ENCODE data around the gene MUC22.
A peak's percentile ranks its signal among the peaks of the same experiment; 100 is the strongest.

MUC22 gene

GRCh38 chr6:31040801-31041200, 30.5 kb downstream of the MUC22 start:
- TF ChIP-seq EZH2phosphoT487 (conservative IDR thresholded peaks at IDR 0.05; ENCODE audit: low read length) (no peak), CTCF (IDR thresholded peaks at IDR 0.05; ENCODE audit: insufficient read depth, low read length, poor library complexity, severe bottlenecking) (no peak)
- Histone ChIP-seq H3K27ac (ENCODE audit: low read depth, low read length) (no peak overlapping the region), H3K4me3 (ENCODE audit: insufficient read depth, low read length, poor library complexity, severe bottlenecking) (no peak overlapping the region), H3K4me2 (ENCODE audit: low read depth, low read length, poor library complexity, severe bottlenecking) (no peak overlapping the region), H2AFZ (ENCODE audit: low read depth, low read length, severe bottlenecking) (no peak overlapping the region), H3K9me2 (replicated peaks; ENCODE audit: insufficient read depth, low read length) (no peaks in the 10 kb centered on the region), H3K27me3 (ENCODE audit: low read length) (no peaks in the 10 kb centered on the region), H3F3A (ENCODE audit: insufficient read depth) (no peaks in the 10 kb centered on the region), H3K9ac (ENCODE audit: low read length) (no peak overlapping the region), H4K20me1 (ENCODE audit: low read depth, low read length) (no peaks in the 10 kb centered on the region), H3K36me3 (ENCODE audit: low read length) (no peaks in the 10 kb centered on the region), H3K79me2 (ENCODE audit: insufficient read depth, low read length) (no peaks in the 10 kb centered on the region), H3K9me3 (ENCODE audit: insufficient read depth, low read length) (no peaks in the 10 kb centered on the region)

- H3K9me3 ChIP-seq (ENCODE audit: insufficient read depth, low read length), result no peaks in the 10 kb centered on the region
- TF ChIP-seq CTCF (IDR thresholded peaks at IDR 0.05; ENCODE audit: insufficient read depth, low read length, poor library complexity, severe bottlenecking) (no peak), EZH2phosphoT487 (conservative IDR thresholded peaks at IDR 0.05; ENCODE audit: low read length) (no peak)
- no peaks in the 10 kb centered on the region for H3K27me3 ChIP-seq (ENCODE audit: low read length)
- no peaks in the 10 kb centered on the region for H3K79me2 ChIP-seq (ENCODE audit: insufficient read depth, low read length)
- H3K36me3 ChIP-seq (ENCODE audit: low read length), result no peaks in the 10 kb centered on the region
- H3K9me2 ChIP-seq (replicated peaks; ENCODE audit: insufficient read depth, low read length), result no peaks in the 10 kb centered on the region
- no peak overlapping the region for H3K4me3 ChIP-seq (ENCODE audit: insufficient read depth, low read length, poor library complexity, severe bottlenecking)
- H2AFZ ChIP-seq (ENCODE audit: low read depth, low read length, severe bottlenecking), result no peak overlapping the region
- no peaks in the 10 kb centered on the region for H3F3A ChIP-seq (ENCODE audit: insufficient read depth)
- H3K27ac ChIP-seq (ENCODE audit: low read depth, low read length), result no peak overlapping the region
- no peak overlapping the region for H3K9ac ChIP-seq (ENCODE audit: low read length)
- no peaks in the 10 kb centered on the region for H4K20me1 ChIP-seq (ENCODE audit: low read depth, low read length)
- H3K4me2 ChIP-seq (ENCODE audit: low read depth, low read length, poor library complexity, severe bottlenecking), result no peak overlapping the region
Measured at GRCh38 chr6:31041372-31041974, 31.2 kb downstream of the MUC22 start.

- H3K4me3 ChIP-seq (ENCODE audit: insufficient read depth, low read length, poor library complexity, severe bottlenecking), result no peak overlapping the region
- H3K79me2 ChIP-seq (ENCODE audit: insufficient read depth, low read length), result no peaks in the 10 kb centered on the region
- H3K4me2 ChIP-seq (ENCODE audit: low read depth, low read length, poor library complexity, severe bottlenecking), result peak overlapping the region; percentile 20
- H3K27me3 ChIP-seq (ENCODE audit: low read length), result 0 out of 2 replicates have a peak, but pooled peaks cover under 1% of the 10 kb centered on the region
- no peaks in the 10 kb centered on the region for H4K20me1 ChIP-seq (ENCODE audit: low read depth, low read length)
- no peaks in the 10 kb centered on the region for H3K36me3 ChIP-seq (ENCODE audit: low read length)
- no peak overlapping the region for H3K27ac ChIP-seq (ENCODE audit: low read depth, low read length)
- no peaks in the 10 kb centered on the region for H3F3A ChIP-seq (ENCODE audit: insufficient read depth)
- no peak overlapping the region for H2AFZ ChIP-seq (ENCODE audit: low read depth, low read length, severe bottlenecking)
- no peaks in the 10 kb centered on the region for H3K9me2 ChIP-seq (replicated peaks; ENCODE audit: insufficient read depth, low read length)
- no peaks in the 10 kb centered on the region for H3K9me3 ChIP-seq (ENCODE audit: insufficient read depth, low read length)
- TF ChIP-seq EZH2phosphoT487 (conservative IDR thresholded peaks at IDR 0.05; ENCODE audit: low read length) (no peak), CTCF (IDR thresholded peaks at IDR 0.05; ENCODE audit: insufficient read depth, low read length, poor library complexity, severe bottlenecking) (peak; percentile 69)
- H3K9ac ChIP-seq (ENCODE audit: low read length), result no peak overlapping the region
Measured at GRCh38 chr6:31042806-31043205, 32.5 kb downstream of the MUC22 start.
